ENCODE data around the gene NR3C1. TPM values are rescaled to one million over a fixed set of nuclear protein-coding genes. Genes with fewer than 3 reads are reported as not detected.

The NR3C1 gene
- total RNA-seq, 1 experiment from 2014 or later: 31.4 TPM

DNA sequence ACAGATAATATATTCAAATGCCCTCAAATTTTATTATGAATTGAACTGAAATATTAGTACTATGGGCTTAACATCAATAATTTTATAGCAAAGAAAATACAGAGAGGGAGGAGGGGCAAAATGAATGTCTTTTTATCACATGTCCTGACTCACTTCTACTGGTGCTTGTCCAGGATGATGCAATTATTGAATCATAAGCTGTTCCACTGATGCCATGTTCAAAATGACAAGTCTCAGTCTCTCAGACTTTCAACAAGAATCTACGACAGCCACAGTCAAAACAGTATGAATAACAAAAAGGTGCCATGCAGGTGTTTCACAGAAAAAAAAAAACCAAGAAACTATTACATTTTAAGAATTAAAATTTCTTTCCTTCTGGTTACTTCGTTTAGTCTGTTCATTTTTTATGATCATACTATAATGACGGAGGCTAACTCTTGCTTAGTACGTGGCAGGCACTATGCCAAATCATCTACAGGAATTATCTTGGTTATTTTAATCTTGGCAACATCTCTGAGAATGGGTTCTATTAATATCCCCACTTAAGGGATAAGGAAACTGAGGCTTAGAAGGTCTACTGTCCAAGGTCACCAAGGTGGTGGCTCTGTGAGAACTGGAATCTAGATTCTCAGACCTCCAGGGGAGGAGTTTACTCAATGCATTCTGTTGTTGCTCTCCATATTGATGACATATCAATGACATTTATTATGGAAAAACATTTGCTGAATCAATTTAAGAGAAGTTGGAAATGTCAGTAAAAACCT lies 61.5 kb downstream of the NR3C1 start:
- no peaks in the 10 kb centered on the region for H3K79me1 ChIP-seq (ENCODE audit: insufficient read depth, low read depth, low read length, poor library complexity, severe bottlenecking)
- no peaks in the 10 kb centered on the region for H3K9me3 Mint-ChIP-seq
- H3K9ac ChIP-seq (ENCODE audit: extremely low read depth, insufficient read length, low read length): no peak overlapping the region
- H3K4ac ChIP-seq (ENCODE audit: low read depth, low read length): no peak overlapping the region
- no peaks in the 10 kb centered on the region for H3K79me2 ChIP-seq (ENCODE audit: insufficient read depth, low read length)
- DNase-seq: no peak
- H4K91ac ChIP-seq (ENCODE audit: insufficient read length, low read depth, low read length): no peak overlapping the region
- H2AK5ac ChIP-seq (ENCODE audit: insufficient read length, low read length): no peak overlapping the region
- H3K36me3 Mint-ChIP-seq (ENCODE audit: insufficient read depth in 1 of 3, low read depth in 3 of 3): peaks cover 0 to 4% (median 1%) of the 10 kb centered on the region in 3 experiments; a peak in 4 of 7 replicates
- no peak overlapping the region; a peak in 1 of 7 replicates for H3K27ac Mint-ChIP-seq
- WGBS (ENCODE audit: extremely low coverage, insufficient read length, low lambda C conversion rate): no CpG with 5 or more reads among the region's 4 CpGs
- H4K20me1 ChIP-seq (ENCODE audit: control insufficient read depth, insufficient read depth, insufficient read length): no peaks in the 10 kb centered on the region
- H3K18ac ChIP-seq (ENCODE audit: insufficient read length, low read depth, low read length): no peak overlapping the region
- no peaks in the 10 kb centered on the region for H3K23me2 ChIP-seq (ENCODE audit: insufficient read length, low read depth, low read length, poor library complexity, severe bottlenecking)
- no peak overlapping the region for H3K56ac ChIP-seq (ENCODE audit: insufficient read length, low read depth, low read length)
- H3K23ac ChIP-seq (ENCODE audit: insufficient read length, low read depth, low read length): no peak overlapping the region
- H2BK12ac ChIP-seq (ENCODE audit: insufficient read length, low read depth, low read length): no peak overlapping the region
- H3K4me3 Mint-ChIP-seq: no peak overlapping the region
- H3K4me1 ChIP-seq (ENCODE audit: insufficient read depth, low read length): no peaks in the 10 kb centered on the region; the same call in 1 of the 2 replicates
- H3K9me3 ChIP-seq (ENCODE audit: control insufficient read depth, low read depth, low read length): no peaks in the 10 kb centered on the region
- no peak overlapping the region for H3K14ac ChIP-seq (ENCODE audit: insufficient read depth, low read length)
- no peak overlapping the region for H2BK5ac ChIP-seq (ENCODE audit: insufficient read length, low read length)
- H3K4me1 Mint-ChIP-seq: peaks cover 16 to 17% of the 10 kb centered on the region in 2 experiments
- H3K27ac ChIP-seq (ENCODE audit: insufficient read length, low read depth, low read length): no peak overlapping the region
- no peaks in the 10 kb centered on the region for H3K27me3 ChIP-seq (ENCODE audit: insufficient read depth, low read length)
- no peaks in the 10 kb centered on the region for H3K27me3 Mint-ChIP-seq (ENCODE audit: low read depth)
- TF ChIP-seq CTCF (conservative IDR thresholded peaks at IDR 0.05): no peak
- no peak overlapping the region for H2BK20ac ChIP-seq (ENCODE audit: low read depth, low read length, poor library complexity, severe bottlenecking)
- no peak overlapping the region for H3T11ph ChIP-seq (ENCODE audit: low read length)
- H2AFZ ChIP-seq (ENCODE audit: low read length): no peak overlapping the region
- no peak overlapping the region for H4K8ac ChIP-seq (replicated peaks; ENCODE audit: insufficient read length, low read depth, low read length)
- no peak overlapping the region for H2BK120ac ChIP-seq (ENCODE audit: low read depth, low read length, poor library complexity, severe bottlenecking)
- H3K4me2 ChIP-seq (ENCODE audit: insufficient read depth, insufficient read length, low read length): no peak overlapping the region
- no peak overlapping the region for H4K5ac ChIP-seq (ENCODE audit: insufficient read length, low read depth, low read length)
- no peak overlapping the region for H2BK15ac ChIP-seq (ENCODE audit: low read depth, low read length)

All from H9 (cell line).